HG03159 (cell line): ENCODE measurements around the gene OR10A2.
"Not testable (repeated sequence)": the region's sequence is repeated elsewhere in the genome, so short reads cannot be mapped to it uniquely, and the experiment has no call there.

Experiments used
- ATAC-seq: cut with Tn5 transposase; IDR thresholded peaks from one replicate; pipeline ENCODE4 v1.9.1; 2021; ENCODE audit warnings: mild to moderate bottlenecking, moderate library complexity; ENCODE audit not compliant: unreplicated experiment

The OR10A2 gene

DNA sequence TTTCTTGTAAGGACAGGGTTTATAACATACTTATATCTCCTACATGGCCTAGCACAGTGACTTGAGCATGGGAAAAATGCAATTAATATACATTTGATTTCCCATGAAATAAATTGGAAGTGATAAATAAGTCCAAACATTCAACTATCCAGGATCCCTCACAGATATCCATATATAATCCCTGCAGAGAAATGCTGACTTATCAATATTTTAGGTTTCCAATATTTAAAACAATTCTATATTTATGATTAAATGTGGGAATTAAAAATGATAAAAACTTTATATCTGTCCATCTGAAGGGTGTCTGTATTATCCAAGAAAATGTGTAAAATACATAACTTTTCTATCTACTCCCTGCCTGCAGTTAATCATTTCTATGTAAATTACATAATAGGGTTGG lies 19.9 kb downstream of the OR10A2 start:
- no peak for ATAC-seq

DNA sequence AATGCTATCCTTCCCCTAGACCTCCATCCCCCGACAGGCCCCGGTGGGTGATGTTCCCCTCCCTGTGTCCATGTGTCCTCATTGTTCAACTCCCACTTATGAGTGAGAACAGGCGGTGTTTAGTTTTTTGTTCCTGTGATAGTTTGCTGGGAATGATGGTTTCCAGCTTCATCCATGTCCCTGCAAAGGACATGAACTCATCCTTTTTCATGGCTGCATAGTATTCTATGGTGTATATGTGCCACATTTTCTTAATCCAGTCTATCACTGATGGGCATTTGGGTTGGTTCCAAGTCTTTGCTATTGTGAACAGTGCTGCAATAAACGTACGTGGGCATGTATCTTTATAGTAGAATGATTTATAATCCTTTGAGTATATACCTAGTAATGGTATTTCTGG lies 24.9 kb downstream of the OR10A2 start:
- not testable (repeated sequence) for ATAC-seq

DNA sequence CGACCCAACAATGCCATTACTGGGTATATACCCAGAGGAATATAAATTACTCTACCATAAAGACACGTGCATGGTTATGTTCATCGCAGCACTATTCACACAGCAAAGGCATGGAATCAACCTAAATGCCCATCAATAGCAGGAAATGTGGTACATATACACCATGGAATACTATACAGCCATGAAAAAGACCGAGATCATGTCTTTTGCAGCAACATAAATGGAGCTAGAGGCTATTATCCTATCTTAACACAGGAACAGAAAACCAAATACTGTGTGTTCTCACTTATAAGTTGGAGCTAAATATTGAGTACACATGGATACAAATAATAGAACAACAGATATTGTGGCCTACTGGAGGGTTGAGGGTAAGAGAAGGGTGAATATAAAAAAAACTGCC lies 26.0 kb downstream of the OR10A2 start:
- no peak for ATAC-seq

DNA sequence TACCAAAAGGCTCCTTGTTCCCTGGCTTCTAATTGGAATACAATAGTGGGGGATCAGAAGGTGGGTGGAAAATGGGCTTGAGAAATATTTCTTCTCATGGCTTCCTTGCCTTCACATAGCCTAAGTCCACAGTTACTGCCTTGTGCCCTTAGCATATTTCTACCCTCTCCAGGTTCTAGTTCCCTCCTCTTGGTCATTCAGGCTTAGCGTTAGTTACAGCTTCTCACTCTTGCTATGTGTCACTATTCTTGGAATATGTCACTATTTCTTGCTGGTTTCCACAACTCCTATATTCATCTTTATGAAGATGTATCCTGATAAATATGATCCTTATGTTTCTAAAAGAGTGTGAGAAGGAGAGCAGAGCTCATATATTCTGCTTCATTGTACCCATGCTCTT lies 27.0 kb downstream of the OR10A2 start:
- no peak for ATAC-seq

DNA sequence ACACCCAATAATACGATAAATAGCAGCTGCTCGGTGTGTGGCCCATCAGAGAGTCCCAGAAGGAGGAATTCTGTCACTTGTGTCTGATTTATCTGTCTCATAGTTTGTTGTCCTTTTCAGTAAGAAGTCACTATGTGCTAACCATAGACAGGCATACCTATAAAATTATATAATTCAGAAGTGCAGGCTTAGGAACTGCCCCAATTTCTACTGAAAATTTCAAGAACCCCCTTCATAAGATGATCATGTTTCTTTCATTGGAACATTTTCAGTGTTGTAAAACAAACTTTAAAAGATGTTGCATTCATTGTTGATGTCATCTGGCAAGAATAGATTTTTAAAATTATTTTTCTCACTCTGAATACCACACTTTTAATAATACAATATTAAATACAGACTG lies 29.5 kb downstream of the OR10A2 start, which contains the start of gene OR2D2:
TSS of gene OR2D2 (minus strand) at position 101 of the 400 bp plus-strand sequence. CDS start at position 101, 0 bp downstream.
- no peak for ATAC-seq

DNA sequence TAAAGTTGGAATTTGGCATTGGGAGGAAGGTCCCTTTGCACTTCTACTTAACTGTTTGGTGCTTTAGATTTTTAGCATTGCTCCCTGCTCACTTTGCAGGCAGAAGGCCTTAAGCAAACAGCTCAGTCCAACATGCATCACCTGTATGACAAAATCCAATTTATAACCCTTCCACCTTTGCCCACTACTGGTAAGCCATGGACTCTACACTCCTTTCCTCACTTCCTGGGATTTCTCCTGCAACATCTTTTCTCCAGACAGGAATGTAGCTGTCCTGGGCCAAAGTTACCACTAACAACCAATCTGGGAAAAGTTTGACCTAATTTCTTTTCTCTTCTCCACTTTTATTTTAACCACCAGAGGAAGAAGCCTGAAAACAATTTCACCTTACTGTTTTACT lies 31.2 kb downstream of the OR10A2 start:
- ATAC-seq: no peak

DNA sequence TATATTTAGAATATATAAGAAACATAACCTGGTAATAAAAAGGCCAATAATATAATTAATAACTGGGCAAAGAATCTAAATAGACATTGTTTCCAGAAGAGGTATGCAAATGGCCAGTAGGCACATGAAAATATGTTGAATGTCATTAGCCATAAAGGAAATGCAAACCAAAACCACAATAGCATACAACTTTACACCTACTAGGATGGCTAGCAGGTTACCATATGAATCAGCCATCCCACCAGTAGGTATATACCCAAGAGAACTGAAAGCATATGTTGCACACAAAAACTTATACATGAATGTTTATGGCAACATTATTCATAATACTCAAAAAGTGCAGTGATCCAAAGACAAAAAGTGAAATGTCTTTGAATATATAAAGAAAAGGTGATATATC lies 32.2 kb downstream of the OR10A2 start:
- ATAC-seq: peak; percentile 78

DNA sequence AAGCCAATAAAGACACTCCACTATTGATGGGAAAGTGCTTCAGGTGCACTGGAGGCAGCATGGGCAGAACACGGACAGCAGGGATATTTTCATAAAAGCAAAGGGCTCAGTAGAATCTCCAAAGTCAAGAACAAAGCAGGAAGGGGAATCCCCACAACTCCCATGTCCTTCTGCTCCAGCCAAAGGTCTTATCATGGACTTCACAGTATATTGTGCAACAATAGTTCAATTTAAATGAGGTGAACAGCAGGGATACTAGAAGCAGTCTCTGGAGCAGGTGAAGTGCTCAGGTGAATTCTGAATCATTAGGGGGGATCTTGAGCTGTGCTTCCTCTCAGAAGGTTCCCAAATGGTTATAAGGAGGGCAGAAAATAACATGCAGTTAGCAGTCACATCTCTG lies 36.1 kb downstream of the OR10A2 start:
- ATAC-seq: no peak

DNA sequence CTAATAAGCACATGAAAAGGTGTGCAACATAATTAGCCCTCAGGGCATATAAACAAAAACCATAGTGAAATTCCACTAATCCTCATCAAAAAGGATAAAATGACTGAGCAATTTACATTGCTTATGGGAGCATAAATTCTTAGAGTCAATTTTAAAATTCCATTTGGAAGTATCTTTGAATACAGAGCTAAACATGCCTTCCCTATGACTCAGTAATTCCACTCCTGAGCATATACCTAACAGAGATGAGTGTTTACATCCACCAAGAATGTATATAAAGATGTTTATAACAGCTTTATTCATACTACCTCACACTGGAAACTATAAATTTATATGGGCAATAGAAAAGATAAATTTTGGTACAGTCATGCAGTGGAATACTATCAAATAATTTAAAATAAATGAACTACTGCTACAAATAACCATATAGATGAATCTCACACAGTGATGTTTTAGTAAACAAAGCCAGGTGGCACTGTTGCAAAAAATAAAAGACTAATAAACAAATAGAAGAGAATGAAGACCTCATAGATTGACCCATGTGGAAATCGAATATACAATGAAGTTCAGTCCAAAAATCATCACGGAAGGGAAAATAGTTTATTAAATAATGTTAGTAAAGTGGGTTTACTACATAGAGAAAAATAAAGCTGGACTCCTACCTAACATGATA lies 37.6 kb downstream of the OR10A2 start:
- ATAC-seq: no peak

DNA sequence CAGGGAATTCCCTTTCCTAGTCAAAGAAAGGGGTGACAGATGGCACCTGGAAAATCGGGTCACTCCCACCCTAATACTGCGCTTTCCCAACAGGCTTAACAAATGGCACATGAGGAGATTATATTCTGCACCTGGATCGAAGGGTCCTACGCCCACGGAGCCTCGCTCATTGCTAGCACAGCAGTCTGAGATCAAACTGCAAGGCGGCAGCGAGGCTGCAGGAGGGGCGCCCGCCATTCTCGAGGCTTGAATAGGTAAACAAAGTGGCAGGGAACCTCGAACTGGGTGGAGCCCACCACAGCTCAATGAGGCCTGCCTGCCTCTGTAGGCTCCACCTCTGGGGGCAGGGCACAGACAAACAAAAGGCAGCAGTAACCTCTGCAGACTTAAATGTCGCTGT lies 41.9 kb downstream of the OR10A2 start:
- ATAC-seq: not testable (repeated sequence)

DNA sequence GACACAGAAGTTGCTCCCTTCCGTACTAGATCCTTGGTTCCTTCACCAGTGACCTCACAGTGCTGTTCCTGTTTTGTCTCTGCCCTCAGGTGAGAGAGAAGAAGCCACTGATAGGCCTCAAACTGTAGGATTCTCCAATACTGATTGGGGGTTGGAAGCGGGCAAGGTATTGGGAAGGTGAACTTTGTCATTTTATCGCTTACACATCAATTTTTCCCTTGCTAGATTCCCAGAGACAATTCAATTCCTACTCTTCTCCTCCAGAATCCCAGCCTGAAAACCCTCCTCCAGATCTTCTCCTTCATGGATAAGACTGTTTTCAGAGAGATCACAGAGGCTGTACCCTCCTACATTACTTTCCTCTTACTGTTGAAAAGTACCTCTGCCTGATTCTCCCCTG lies 48.5 kb downstream of the OR10A2 start:
- ATAC-seq: no peak

DNA sequence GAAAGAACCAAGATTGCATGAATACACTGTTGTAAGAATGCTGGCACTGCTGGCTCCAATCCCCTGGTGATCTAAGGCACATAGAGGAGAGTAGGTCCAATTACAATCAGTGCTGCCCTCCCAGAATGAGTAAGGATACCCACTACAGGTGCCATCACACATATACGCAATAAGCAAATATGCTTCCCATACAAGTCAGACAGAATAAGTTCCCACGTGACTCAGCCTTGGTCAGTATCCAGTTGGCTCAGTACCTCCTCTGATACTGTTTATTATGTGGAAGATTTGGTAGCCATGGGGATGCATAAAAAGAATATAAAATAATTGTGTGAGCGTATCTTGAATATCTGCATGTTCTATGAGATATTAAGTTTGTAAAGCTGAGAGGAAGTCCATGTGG lies 49.1 kb downstream of the OR10A2 start:
- ATAC-seq: no peak

DNA sequence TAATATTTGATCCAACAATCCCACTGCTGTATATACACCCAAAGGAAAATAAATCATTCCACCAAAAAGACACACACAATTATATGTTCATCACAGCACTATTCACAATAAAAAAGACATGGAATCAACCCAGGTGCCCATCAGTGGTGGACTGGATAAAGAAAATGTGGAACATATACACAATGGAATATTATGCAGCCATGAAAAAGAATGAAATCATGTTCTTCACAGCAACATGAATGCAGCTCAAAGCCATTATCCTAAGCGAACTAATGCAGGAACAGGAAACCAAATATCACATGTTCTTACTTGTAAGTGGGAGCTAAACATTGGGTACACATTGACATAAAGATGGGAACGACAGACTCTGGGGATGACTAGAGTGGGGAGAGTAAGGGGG lies 56.8 kb downstream of the OR10A2 start:
- ATAC-seq: no peak

DNA sequence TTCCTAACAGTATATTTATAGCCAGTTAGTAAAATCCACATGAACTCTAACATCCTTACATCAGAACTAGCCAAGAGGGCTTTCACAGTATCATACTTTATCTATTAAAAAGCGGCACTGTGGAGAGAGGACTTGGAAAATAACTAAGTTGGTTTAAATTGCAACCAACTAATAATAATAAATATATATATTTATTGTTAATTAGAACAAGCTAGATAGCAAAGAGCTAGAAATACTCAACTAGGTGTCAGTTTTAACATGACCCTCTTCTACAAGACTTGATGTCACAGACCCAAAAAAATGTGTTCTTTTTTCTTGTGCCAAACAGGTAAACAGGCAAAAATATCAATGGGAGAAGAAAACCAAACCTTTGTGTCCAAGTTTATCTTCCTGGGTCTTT lies 57.8 kb downstream of the OR10A2 start, which contains the start of gene OR2D3:
TSS of gene OR2D3 (plus strand) at position 301 of the 400 bp plus-strand sequence. CDS start at position 301, 0 bp downstream.
- ATAC-seq: no peak
